SH-SY5Y (cell line): ENCODE data around the gene S100A6.

Experiments used
- GATA2 ChIP-seq: IDR thresholded peaks from 2 replicates; pipeline ENCODE4 v1.6.1; 2011; ENCODE audit warnings: mild to moderate bottlenecking, low read depth, low read length
- GATA3 ChIP-seq: IDR thresholded peaks from 2 replicates; pipeline ENCODE4 v1.6.1; 2011; ENCODE audit warnings: low read depth, mild to moderate bottlenecking, low read length, moderate library complexity

- TF ChIP-seq GATA2, result no peak
- TF ChIP-seq GATA3, result no peak
Measured at GRCh38 chr1:153570874-153571273, 35.1 kb upstream of the S100A6 start.
